Stimulated activated CD4-positive, alpha-beta T cell treated with anti-CD3 and anti-CD28 coated beads, TNF-alpha, amount 100 ng/mL, for 4 hours (primary cell): ENCODE results near the gene TJP3.

Experiments used
- DNase-seq, 3 experiments: peaks; one replicate each; pipeline ENCODE4 v3.0.0-alpha.2; 2020; ENCODE audit warnings: low read depth in 3 of 3

TJP3 gene

DNA sequence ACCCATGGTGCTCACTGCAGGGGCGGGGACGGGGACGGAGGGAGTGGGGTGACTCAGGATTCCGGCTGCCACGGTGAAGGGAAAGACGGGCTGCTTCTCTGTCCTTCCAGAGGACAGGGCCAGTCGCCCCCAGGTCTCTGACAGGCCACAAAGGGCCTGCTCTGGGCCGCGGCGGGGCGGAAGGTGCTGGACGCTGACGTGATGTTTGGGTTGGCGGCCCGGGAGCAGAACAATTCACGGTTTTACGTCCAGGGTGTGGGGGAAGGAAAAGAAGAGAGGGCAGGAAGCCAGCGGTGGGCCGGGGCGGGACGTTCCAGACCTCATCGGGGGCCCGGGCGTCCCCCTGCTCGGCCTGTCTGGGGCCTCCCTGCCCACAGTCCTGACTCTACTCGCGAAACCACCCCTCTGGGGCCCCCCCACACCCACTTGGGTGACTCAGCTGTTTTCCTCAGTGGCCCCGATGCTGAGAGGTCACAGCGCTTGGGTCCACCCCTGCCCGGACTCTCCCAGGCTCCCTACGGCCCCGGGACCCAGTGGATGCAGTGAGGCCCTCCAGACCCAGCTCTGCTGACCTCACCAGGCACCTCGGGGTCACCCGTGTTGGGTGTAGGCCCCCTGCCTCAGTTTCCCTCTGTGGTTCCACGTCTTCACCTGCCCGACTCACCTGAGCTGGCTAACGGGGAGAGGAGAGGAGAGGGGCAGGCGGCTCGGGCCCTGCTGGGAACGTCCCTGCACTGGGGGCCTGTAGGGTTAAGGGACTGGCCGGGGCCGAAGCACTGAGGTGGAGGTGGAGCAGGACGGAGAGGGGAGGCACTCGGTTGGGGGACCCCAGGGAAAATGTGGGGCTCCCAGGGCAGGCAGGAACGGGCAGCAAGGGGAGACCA lies 37.1 kb upstream of the TJP3 start:
- DNase-seq: no peak

DNA sequence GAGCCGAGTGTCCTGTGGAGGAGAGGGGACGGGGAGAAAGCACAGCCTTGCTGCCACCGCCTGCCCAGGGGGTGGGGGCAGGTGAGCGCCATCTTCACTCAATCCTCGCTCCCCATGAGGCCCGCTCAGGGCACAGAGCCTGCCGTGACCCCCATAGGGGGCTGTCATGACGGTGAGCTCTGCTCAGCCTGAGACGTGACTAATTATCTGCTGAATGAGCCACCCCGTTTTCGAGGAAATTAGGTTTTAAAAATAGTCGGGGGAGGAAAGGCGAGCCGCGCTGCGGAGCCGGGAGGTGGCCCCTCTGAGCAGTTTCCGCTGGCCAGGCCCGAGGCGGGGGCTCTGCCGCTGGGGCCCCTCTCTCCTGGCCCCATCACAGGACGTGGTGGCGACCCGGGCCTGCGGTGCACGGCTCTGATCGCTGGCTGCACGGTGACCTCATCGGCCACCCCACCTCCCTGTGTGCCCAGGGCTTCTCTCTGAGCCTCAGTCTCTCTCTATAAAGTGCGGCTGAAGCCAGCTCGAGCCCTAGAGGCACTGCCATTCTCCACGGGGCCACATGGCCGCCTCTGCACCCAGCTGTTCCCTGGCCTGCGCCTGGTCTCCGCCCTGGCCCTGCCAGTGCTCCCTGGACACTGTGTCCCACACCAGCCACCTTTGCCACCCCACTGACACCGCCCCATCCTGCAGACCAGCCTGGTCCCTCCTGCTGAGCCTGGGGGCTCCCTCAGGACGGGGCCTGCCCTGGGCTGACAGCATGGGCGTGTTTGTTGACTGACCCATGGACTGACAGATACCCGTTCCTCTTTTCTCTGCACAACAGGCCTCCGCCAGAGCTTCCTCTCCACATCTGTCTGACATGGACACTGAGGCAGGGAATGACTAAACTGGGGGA lies 36.3 kb upstream of the TJP3 start:
- DNase-seq: no peak

DNA sequence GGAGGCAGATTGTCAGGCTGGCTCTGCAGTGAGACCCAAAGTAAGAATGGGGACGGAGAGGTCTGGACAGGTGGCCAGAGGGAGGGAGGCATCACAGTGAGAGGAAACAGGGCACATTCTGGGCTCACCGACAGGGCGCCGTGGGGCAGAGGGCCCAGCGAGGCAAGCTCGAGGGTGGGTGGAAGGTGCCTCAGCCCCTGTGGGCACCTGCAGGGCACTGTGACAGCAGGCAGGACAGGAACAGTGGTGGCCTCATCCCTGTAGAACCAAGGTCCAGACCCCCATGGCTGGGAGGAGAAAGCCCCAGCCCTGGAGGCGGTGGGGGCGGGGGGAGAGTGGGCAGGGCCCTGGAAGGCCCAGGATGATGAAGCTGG lies 35.6 kb upstream of the TJP3 start:
- no peak for DNase-seq

DNA sequence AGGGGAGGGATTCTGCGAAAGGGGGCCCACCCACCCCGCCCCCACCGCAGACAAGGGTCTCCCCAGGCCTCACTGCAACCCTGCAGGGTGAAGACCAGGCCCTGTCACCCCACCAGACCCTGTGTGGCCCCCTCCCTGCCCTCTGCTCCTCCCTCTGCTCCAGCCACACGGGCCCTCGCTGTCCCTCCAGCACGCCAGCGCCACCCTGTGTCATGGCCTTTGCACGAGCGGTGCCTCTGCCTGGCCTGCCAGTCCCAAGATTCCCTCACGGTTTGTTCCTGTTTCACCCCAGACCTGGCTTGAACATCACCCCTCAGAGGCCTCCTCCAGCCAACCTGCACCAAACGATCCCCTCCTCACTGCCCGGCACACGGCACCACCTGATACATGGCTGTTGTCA lies 35.2 kb upstream of the TJP3 start:
- DNase-seq: no peak

DNA sequence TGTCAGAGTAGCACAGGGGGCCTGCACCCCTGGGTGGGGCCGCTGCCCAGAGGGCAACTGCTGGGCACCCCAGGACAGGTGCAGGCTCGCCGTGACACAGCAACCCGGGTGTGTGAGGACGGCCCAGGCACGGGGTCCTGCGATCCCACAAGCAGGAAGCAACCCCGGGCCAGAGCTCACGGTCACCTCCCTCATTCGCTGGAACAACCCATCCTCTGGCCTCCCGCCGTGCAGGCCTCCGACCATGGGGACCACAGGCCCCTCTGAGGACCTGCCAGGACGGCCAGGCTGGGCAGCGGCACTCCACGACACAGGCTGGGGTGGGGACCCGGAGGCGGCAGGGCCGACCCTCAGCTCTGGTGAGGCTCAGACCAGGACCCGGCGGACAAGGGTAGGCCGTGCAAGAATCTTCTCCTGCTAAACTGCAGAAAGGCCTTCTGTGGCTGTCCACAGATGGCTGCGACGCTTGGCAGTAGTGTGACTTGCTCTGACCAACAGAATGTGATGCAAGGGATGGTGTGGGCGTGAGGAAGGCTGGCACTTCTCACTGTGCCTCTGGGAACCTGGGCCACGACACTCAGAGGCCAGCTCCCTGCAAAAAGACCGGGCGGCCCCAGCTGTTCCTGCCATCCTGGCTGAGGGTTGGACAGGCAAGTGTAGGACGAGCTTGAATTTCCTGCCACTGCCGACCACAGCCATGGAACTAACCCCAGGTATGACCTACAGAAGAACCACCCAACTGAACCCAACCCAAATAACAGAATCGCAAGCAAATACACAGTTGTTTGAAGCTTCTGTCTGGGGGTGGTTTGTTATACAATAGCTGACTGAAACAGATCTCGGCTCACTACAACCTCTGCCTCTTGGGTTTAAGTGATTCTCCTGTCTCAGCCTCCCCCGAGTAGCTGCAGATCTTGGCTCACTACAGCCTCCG lies 34.4 kb upstream of the TJP3 start:
- no peak for DNase-seq

DNA sequence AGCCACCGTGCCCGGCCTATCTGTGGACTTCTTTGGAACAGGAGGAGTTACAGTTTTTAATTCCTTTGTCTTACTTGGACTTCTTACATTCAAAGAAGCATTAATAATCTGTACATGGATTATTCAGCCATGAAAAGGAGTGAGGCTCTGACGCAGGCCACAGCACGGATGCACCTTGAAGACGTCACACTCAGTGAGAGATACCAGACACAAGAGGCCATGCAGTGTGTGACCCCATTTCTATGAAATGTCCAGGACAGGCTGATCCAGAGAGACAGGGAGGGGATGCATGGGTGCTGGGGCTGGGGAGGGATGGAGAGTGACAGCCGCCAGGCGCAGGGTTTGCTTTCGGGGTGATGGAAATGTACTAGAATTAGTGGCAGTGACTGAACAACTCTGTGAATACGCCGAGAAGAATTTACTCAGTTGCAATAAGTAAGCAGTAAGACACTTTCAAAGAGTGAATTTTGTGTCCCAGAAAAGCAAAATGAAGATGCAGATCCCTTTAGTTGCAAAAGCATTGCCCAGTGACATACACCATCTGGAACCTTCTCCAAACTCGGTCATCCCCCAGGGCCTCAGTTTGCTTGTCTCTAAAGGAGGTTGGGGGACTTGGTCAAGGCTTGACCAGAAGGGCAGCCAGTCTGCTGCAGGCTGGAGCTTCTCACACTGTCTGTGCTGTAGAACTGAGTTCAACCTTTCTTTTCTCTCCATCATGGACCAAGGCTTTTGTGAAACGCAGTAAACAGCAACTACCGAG lies 33.2 kb upstream of the TJP3 start:
- no peak for DNase-seq

DNA sequence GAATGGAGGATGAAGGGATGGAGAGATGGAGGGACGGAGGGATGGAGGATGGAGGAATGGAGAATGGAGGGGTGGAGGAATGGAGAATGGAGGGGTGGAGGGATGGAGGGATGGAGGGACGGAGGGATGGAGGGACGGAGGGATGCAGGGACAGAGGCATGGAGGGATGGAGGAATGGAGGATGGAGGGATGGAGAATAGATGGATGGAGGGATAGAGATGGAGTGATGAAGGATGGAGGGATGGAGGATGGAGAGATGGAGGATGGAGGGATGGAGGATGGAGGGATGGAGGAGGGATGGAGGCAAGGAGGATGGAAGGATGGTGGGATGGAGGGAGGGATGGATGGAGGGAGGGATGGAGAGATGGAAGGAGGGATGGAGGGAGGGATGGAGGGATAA lies 30.0 kb upstream of the TJP3 start:
- DNase-seq: no peak

DNA sequence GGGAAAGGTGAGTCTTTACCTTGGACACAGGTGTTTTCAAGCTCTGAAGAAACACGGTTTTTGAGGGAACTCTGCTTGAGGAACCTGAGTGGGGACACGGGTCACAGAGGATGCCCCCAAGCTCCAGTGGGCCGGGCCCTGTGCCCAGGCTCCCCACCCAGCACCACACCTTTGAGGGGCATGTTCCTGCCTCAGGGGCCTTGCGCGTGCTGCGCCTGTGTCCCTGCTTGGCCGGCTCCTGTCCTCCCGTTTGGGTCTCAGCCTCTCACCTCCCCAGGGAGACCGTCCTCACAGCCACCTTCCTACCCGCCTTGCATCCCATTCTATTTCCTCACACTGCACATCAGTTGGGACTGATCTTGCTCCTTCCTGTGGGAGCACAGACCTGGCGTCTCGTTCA lies 29.0 kb upstream of the TJP3 start:
- no peak for DNase-seq

DNA sequence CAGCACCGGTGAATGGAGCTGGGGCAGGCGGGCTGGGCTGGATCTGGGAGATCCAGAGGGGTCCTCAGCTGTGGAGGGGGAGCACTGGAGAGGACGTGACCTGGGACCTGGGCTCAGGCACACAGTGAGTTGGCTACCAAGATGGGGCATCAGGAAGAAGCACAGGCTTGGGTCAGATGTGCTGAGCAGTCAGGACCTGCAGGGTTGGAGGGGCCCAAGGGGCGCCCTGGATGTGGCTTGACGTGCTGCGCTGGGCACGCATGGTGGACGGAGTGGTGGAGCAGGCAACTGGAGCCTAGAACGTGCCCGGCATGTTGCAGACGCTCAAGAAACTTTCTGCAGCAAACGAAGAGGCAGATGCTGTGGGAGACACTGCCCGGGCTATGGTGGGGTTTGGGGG lies 28.6 kb upstream of the TJP3 start:
- DNase-seq: no peak

DNA sequence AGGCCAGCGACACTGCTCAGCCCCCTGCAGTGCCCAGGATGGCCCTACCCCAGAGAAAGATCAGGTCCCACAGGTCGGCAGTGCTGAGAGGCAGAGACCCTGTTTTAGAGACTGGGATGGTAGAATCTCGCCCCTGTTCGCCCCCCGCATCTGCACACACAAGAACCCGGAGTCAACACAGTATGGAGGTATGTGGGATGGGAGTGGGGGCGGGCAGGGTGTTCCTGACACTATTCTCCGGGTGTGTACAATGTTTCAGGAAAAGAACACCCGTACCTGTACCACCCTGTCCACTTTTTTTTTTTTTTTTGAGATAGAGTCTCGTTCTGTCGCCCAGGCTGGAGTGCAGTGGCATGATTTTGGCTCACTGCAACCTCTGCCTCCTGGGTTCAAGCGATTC lies 27.2 kb upstream of the TJP3 start:
- no peak for DNase-seq

DNA sequence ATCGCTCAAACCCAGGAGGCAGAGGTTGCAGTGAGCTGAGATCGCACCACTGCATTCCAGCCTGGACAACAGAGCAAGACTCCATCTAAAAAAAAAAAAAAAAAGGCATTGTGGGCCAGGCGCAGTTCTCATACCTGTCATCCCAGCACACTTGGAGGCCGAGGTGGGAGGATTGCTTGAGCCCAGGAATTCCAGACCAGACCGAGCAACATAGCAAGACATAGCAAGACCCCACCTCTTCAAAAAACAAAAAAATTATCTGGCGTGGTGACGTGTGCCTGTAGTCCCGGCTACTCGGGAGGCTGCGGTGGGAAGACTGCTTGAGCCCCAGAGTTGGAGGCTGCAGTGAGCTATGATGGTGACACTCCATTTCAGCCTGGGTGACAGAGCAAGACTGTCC lies 25.9 kb upstream of the TJP3 start:
- DNase-seq: no peak

DNA sequence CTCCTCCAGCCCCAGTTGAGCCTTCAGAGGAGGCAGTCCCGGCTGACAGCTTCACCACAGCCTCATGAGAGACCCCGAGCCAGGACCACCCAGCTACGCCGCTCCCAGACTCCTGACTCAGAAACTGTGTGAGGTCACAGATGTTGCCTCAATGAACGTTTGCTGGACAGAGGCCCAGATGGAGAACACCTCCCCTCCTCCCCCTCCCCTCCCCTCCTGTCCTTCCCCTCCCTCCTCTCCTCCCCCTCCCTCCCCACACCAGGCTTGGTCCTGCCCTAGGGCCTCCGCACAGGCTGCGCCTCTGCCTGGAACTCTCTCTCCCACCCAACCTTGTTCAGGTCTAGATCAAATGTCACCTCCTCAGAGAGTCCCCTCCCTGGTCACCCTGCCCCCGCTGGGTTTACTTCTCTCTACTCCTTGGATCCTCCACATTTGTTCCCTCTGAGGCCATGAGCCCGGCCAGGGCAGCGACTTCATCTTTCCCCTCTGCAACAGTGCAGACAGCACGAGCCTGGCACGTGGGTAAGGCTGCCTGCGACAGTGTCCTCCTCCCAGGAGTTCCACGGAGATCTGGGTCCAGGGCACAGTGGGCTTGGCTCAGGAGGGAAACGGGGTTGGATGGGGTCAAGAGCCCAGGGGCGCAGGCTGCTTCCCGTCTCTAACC lies 25.3 kb upstream of the TJP3 start:
- DNase-seq: no peak

DNA sequence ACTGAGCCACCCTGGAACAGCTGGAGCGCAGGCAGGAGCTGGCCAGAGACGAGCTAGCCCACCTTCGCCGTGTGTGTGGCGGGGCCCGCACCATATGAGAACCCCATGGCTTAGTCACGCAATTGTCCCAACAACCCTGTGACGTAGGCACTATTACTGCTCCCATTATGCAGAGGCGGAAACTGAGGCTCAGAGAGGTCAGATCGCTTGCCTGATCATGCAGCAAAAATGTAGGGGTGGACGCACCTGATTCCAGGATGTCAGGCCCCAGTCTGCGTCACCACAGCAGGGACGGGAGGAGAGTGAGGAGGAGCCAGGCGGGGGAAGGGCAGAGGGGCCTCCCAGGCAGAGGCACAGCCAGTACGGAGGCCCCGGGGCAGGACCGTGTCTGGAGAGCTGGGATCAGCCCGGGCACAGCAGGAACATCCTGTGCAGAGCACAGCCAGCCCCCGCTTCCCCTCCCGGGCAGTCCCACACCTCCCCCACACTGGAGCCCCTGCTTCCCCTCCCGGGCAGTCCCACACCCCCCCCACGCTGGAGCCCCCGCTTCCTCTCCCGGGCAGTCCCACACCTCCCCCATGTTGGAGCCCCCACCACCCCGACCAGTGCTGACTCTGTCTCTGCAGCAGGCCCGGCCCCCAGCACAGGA lies 24.7 kb upstream of the TJP3 start:
- DNase-seq: no peak

DNA sequence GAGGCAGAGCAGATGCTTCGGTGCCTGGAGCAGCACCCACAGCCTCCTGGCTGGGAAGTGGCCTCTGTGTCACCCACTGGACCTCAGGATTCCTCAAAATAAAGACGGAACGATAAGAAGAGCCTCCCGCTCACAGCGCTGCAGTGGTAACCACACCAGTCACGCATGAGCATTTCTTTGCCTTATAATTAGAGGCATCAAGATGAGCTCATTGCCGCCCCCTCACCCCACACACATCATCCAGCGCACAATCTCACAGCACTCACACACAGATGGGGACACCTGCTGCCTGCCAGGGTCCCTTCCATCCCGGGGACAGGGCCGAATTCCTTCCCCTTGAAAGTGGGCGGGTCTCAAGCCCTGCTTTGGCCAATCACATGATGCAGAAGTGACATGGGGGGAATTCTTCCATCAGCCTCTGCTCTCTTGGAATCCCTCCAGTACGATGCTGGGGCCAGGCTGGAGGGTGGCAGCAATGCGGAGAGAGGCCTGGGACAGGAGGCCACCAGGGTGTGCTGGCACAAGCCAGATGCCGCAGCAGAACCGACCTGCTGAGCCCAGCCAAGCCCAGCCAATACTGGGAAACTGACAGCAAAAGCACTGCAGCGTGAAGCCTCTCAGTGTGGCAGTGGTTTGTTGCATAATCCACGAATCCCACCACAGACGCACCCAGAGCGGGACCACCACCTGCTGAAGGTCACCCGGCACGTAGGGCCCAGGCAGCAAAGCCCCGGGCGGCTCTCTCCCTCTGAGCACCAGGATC lies 23.9 kb upstream of the TJP3 start:
- DNase-seq: no peak

DNA sequence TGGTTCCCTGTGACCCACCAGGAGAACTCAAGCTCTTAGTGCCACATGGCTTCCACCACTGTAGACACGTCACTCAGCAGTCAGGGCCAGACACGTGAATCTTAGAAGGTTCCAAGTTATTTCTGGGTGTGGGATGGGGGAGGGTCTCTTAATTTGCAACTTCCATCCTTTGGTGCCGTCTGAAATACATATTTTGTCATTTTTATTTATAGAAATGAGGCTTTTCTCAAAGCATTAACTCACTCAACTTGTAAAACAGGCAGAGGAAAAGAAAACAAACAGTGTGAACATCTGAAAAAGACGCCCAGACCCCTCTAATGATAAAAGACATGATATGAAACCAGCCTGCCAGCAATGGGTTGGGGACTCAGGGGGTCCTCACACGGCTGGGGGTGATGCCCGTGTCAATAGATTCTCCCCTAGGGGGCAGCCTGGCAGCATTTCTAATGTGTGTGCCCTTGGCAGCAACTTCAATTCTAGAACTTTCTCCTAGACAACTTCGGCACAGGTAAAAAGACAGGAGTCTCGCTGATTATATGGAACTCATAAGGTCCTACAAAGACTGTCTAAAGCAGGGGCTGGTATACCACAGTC lies 23.3 kb upstream of the TJP3 start:
- DNase-seq: no peak

DNA sequence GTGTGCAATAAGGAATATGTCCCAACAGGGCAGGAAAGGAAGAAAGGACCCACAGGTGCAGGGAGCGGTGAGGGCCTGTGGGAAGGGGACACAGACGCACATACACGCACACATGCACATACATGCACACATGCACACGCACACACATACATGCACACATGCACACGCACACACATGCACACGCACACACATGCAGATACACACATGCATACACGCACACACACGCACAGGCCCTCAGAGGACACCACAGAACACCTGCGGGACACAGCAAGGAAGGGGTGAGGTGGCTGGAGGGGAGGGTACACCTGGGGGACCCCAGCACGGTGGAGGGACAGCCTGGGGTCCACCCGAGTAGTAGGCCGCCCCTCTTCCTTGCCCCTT lies 20.8 kb upstream of the TJP3 start:
- DNase-seq: no peak

DNA sequence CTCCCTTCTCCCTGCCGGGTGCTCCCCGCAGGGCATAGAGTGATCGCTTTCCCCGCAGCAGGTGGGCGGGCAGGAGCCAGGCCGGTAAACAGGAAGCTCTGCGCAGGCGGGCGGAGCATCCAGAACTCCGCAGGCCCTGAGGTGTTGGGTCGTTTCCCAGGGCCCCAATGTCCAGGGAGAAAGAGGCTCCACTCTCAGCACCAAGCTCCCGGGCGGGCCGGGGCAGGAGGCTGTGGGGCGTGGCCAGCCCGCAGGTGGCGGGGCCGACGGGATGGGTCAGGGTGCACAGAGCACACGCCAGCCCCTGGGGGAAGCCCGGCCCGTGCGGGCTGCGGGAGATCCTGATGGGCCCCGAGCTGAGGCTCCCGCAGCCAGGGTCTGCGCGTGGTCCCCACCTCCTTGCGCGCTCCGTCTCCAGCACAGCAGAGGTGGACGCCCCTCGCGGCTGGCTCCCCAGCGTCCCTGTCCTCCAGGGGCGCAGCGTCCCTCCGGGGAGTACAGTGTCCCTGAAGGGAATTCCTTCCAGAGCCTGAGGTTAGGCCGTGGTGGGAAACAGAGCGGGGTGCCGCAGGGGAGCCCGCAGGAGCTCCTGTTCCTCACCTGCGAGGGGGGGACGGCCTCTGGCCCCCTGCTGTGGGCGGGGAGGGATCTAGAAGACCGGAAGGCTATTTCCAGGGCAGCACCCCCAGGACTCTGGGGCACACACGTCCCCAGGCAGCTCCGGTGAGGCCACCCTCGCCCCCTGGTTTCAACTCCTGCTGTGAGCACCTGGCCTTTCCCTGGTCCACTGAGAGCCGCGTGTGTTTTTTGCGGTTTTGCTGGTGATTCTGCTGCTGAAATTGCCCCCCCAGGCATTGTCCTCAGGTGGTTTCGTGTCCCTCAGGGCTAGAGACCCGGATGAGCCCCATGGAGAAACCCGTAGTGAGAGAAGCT lies 20.1 kb upstream of the TJP3 start:
- no peak for DNase-seq
